HEK293 (cell line): ENCODE data around the gene STYXL1.

ENCODE experiments used
- CTCF ChIA-PET: fragments of 350-600 bp; formaldehyde crosslinking; extraction: SDS; loops from one replicate; lab custom pipeline; 2021; ENCODE audit warnings: antibody characterized with exemption; lab: Yijun Ruan, JAX
- POLR2A ChIA-PET: fragments of 300-600 bp; formaldehyde crosslinking; extraction: SDS; loops from one replicate; lab custom pipeline; 2020; ENCODE audit warnings: antibody characterized with exemption, inconsistent platforms; lab: Yijun Ruan, JAX
- H3K27ac ChIP-seq: fragments of 200-500 bp; sonication (Bioruptor generic); 2 replicates; pipeline ENCODE4 v1.5.1; 2014; ENCODE audit warnings: low read depth, low read length, control low read depth, inconsistent platforms; ENCODE audit errors: extremely low read depth
- H3K36me3 ChIP-seq, 2 experiments: fragments of 200-500 bp in 1 of 2; sonication (Bioruptor generic) in 1 of 2; 1 replicate in 1 of 2; 2 replicates in 1 of 2; pipeline ENCODE4 v1.5.1; 2014 to 2017; ENCODE audit warnings: inconsistent platforms in 2 of 2, low read length in 2 of 2; ENCODE audit not compliant: control insufficient read depth in 2 of 2, insufficient read depth in 1 of 2
- H3K4me1 ChIP-seq: fragments of 200-500 bp; sonication (Bioruptor generic); 2 replicates; pipeline ENCODE4 v1.5.1; 2014; ENCODE audit warnings: mild to moderate bottlenecking, low read length, inconsistent platforms; ENCODE audit not compliant: control insufficient read depth, insufficient read depth
- H3K4me3 ChIP-seq: 2 replicates; pipeline ENCODE4 v1.5.1; 2011; ENCODE audit warnings: low read depth, mild to moderate bottlenecking, control low read depth, low read length, moderate library complexity
- H3K9me3 ChIP-seq: fragments of 200-500 bp; sonication (Bioruptor generic); 2 replicates; pipeline ENCODE4 v1.5.1; 2014; ENCODE audit warnings: low read depth, low read length, inconsistent platforms; ENCODE audit not compliant: control insufficient read depth, insufficient read depth
- HOXD13 ChIP-seq: sonication (generic); formaldehyde crosslinking; IDR thresholded peaks from 2 replicates; pipeline ENCODE4 v1.8.0; 2022; ENCODE audit warnings: missing genetic modification reagents, borderline replicate concordance
- OVOL3 ChIP-seq: fragments of 450-650 bp; formaldehyde crosslinking; IDR thresholded peaks from 2 replicates; pipeline ENCODE4 v1.5.1; 2016; ENCODE audit warnings: missing biosample characterization, missing genetic modification characterization
- SALL2 ChIP-seq: fragments of 450-650 bp; formaldehyde crosslinking; IDR thresholded peaks from 2 replicates; pipeline ENCODE4 v1.5.0; 2017; ENCODE audit warnings: missing biosample characterization, mild to moderate bottlenecking, missing genetic modification characterization, borderline replicate concordance
- ZBTB11 ChIP-seq: fragments of 450-650 bp; formaldehyde crosslinking; conservative IDR thresholded peaks from 2 replicates; pipeline ENCODE4 v1.5.1; 2016; ENCODE audit warnings: low read depth, missing biosample characterization, missing genetic modification characterization
- ZFP3 ChIP-seq: fragments of 450-650 bp; formaldehyde crosslinking; IDR thresholded peaks from 2 replicates; pipeline ENCODE4 v1.5.1; 2016; ENCODE audit warnings: low read depth, missing biosample characterization, missing genetic modification characterization
- ZNF148 ChIP-seq: fragments of 450-650 bp; formaldehyde crosslinking; IDR thresholded peaks from 2 replicates; pipeline ENCODE4 v1.5.0; 2017; ENCODE audit warnings: missing biosample characterization, missing genetic modification characterization, borderline replicate concordance
- ZNF555 ChIP-seq: fragments of 450-650 bp; formaldehyde crosslinking; conservative IDR thresholded peaks from 2 replicates; pipeline ENCODE4 v1.5.1; 2017; ENCODE audit warnings: missing biosample characterization, mild to moderate bottlenecking, missing genetic modification characterization, inconsistent platforms
- ZNF645 ChIP-seq: fragments of 450-650 bp; formaldehyde crosslinking; IDR thresholded peaks from 2 replicates; pipeline ENCODE4; 2016; ENCODE audit warnings: missing biosample characterization, missing genetic modification characterization
- ZNF76 ChIP-seq: fragments of 450-650 bp; formaldehyde crosslinking; IDR thresholded peaks from 2 replicates; pipeline ENCODE4; 2016; ENCODE audit warnings: low read depth, missing biosample characterization, missing genetic modification characterization, borderline replicate concordance
- ZXDB ChIP-seq: fragments of 450-650 bp; formaldehyde crosslinking; IDR thresholded peaks from 2 replicates; pipeline ENCODE4 v1.5.1; 2016; ENCODE audit warnings: missing biosample characterization, missing genetic modification characterization
- TF ChIP-seq, protein P1 (sequence below): fragments of 450-650 bp; formaldehyde crosslinking; IDR thresholded peaks from 2 replicates; pipeline ENCODE4 v1.5.1; 2017; ENCODE audit warnings: missing biosample characterization, mild to moderate bottlenecking, missing genetic modification characterization, moderate library complexity
- TF ChIP-seq, protein P2 (sequence below): fragments of 450-650 bp; formaldehyde crosslinking; IDR thresholded peaks from 2 replicates; pipeline ENCODE4 v1.5.1; 2017; ENCODE audit warnings: missing biosample characterization, missing genetic modification characterization
- TF ChIP-seq, protein P3 (sequence below): fragments of 450-650 bp; formaldehyde crosslinking; IDR thresholded peaks from 2 replicates; pipeline ENCODE4 v1.5.1; 2016; ENCODE audit warnings: missing biosample characterization, missing genetic modification characterization

The STYXL1 gene

GRCh38 chr7:75951506-75951905, 96.3 kb downstream of the STYXL1 start (continued):
- TF ChIP-seq ZBTB11 (tag by site-specific recombination): no peak
- TF ChIP-seq ZNF645: no peak

GRCh38 chr7:75950111-75950681, 97.6 kb downstream of the STYXL1 start:
- Histone ChIP-seq H3K27ac (no peak overlapping the region), H3K36me3 (peaks cover 4% of the 10 kb centered on the region in 2 experiments; a peak in 2 of 3 replicates), H3K4me1 (no peaks in the 10 kb centered on the region)
- TF ChIP-seq ZNF76 (tag by site-specific recombination) (no peak), ZBTB11 (tag by site-specific recombination) (no peak), ZNF555 (no peak)
- TF ChIP-seq, all 188 proteins: peak for 0
- ChIA-PET POLR2A (interaction anchor here (1.2 kb wide), 1 partner anchor 17 kb away, joined by 3 read pairs; no protein-coding TSS in a partner anchor), CTCF (no interaction called here)
- Histone ChIP-seq H3K4me3 (no peak overlapping the region), H3K9me3 (no peaks in the 10 kb centered on the region)

- no peaks in the 10 kb centered on the region for H3K9me3 ChIP-seq
- no peaks in the 10 kb centered on the region for H3K36me3 ChIP-seq
- no peak overlapping the region for H3K27ac ChIP-seq
- ChIA-PET POLR2A (interaction anchor here (1.5 kb wide), 1 partner anchor 33 kb away, joined by 6 read pairs; no protein-coding TSS in a partner anchor), CTCF (interaction anchor here (0.6 kb wide), 1 partner anchor 1357 kb away, joined by 4 read pairs; no protein-coding TSS in a partner anchor)
- H3K4me1 ChIP-seq: no peaks in the 10 kb centered on the region
- no peak overlapping the region for H3K4me3 ChIP-seq
- TF ChIP-seq SALL2 (tag by site-specific recombination) (no peak), ZXDB (no peak), ZFP3 (tag by site-specific recombination) (no peak), ZNF148 (tag by site-specific recombination) (no peak), OVOL3 (tag by site-specific recombination) (no peak), HOXD13 (no peak)
- TF ChIP-seq, protein P1, sequence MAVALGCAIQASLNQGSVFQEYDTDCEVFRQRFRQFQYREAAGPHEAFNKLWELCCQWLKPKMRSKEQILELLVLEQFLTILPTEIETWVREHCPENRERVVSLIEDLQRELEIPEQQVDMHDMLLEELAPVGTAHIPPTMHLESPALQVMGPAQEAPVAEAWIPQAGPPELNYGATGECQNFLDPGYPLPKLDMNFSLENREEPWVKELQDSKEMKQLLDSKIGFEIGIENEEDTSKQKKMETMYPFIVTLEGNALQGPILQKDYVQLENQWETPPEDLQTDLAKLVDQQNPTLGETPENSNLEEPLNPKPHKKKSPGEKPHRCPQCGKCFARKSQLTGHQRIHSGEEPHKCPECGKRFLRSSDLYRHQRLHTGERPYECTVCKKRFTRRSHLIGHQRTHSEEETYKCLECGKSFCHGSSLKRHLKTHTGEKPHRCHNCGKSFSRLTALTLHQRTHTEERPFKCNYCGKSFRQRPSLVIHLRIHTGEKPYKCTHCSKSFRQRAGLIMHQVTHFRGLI: no peak
- TF ChIP-seq, protein P2, sequence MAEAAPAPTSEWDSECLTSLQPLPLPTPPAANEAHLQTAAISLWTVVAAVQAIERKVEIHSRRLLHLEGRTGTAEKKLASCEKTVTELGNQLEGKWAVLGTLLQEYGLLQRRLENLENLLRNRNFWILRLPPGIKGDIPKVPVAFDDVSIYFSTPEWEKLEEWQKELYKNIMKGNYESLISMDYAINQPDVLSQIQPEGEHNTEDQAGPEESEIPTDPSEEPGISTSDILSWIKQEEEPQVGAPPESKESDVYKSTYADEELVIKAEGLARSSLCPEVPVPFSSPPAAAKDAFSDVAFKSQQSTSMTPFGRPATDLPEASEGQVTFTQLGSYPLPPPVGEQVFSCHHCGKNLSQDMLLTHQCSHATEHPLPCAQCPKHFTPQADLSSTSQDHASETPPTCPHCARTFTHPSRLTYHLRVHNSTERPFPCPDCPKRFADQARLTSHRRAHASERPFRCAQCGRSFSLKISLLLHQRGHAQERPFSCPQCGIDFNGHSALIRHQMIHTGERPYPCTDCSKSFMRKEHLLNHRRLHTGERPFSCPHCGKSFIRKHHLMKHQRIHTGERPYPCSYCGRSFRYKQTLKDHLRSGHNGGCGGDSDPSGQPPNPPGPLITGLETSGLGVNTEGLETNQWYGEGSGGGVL (tag by site-specific recombination): no peak
- TF ChIP-seq, protein P3, sequence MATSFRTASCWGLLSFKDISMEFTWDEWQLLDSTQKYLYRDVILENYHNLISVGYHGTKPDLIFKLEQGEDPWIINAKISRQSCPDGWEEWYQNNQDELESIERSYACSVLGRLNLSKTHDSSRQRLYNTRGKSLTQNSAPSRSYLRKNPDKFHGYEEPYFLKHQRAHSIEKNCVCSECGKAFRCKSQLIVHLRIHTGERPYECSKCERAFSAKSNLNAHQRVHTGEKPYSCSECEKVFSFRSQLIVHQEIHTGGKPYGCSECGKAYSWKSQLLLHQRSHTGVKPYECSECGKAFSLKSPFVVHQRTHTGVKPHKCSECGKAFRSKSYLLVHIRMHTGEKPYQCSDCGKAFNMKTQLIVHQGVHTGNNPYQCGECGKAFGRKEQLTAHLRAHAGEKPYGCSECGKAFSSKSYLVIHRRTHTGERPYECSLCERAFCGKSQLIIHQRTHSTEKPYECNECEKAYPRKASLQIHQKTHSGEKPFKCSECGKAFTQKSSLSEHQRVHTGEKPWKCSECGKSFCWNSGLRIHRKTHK (tag by site-specific recombination): no peak
Measured at GRCh38 chr7:75948179-75948578, 99.6 kb downstream of the STYXL1 start.
